ENCODE results near the gene RP2. TPM values are rescaled to one million over a fixed set of nuclear protein-coding genes. Genes with fewer than 3 reads are reported as not detected.

RP2 gene
- total RNA-seq, 4 donors from 2014 or later, result 8.9 to 14.9 (median 10.5) TPM

DNA sequence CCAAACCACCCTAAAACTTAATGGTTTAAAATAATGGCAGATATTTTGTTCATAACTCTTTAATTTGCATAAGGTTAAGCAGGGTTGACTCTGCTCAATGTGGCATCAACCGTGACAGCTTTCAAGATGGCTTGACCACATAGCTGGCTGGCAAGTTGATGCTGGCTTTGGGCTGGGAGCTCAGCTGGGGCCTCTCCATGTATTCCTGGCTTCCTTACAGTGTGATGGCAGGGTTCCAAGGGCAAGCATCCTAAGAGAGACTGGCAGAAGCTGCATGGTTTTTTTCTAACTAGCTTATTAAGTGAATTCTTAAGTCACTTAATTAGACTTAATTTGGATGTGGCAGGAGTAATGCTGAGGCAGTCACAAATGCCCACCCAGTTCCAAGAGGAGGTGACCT lies 4.5 kb downstream of the RP2 start:
- Histone ChIP-seq H3K9me3 (no peaks in the 10 kb centered on the region), H3K36me3 (no peaks in the 10 kb centered on the region), H3K4me1 (peaks cover 0 to 39% (median 0%) of the 10 kb centered on the region in 3 donors), H3K27me3 (no peaks in the 10 kb centered on the region), H3K4me3 (no peak overlapping the region), H3K27ac (no peak overlapping the region)
- no peak for ATAC-seq
- TF ChIP-seq, protein P1, sequence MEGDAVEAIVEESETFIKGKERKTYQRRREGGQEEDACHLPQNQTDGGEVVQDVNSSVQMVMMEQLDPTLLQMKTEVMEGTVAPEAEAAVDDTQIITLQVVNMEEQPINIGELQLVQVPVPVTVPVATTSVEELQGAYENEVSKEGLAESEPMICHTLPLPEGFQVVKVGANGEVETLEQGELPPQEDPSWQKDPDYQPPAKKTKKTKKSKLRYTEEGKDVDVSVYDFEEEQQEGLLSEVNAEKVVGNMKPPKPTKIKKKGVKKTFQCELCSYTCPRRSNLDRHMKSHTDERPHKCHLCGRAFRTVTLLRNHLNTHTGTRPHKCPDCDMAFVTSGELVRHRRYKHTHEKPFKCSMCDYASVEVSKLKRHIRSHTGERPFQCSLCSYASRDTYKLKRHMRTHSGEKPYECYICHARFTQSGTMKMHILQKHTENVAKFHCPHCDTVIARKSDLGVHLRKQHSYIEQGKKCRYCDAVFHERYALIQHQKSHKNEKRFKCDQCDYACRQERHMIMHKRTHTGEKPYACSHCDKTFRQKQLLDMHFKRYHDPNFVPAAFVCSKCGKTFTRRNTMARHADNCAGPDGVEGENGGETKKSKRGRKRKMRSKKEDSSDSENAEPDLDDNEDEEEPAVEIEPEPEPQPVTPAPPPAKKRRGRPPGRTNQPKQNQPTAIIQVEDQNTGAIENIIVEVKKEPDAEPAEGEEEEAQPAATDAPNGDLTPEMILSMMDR (IDR thresholded peaks at IDR 0.05), result no peak
- TF ChIP-seq EP300 (IDR thresholded peaks at IDR 0.05), result no peak
- TF ChIP-seq POLR2AphosphoS5 (IDR thresholded peaks at IDR 0.05), result no peak
- no peak for TF ChIP-seq POLR2A (IDR thresholded peaks at IDR 0.05)
- WGBS, 2 donors (ENCODE audit: low coverage in 1 of 2), result 63% methylated on average over 1 of the region's 1 CpG; no CpG with 5 or more reads in 1 of the 2 donors

DNA sequence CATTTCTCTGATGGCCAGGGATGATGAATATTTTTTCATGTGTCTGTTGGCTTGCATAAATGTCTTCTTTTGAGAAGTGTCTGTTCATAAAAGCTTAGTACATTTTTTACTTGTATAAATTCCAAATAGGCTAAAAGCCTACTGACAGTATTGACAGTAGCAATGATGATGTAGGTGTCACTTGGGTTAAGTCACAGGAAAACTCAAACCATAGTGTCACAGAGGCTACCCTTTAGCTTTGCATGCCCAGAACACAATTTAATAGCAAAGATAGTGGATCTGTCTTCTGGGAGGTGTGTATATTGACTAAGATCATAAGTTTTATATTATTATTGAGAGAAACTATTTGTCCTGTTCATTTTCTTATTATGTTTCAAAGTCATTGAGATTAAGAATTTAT lies 8.1 kb downstream of the RP2 start:
- no peaks in the 10 kb centered on the region for H3K27me3 ChIP-seq
- no peak for TF ChIP-seq POLR2A (IDR thresholded peaks at IDR 0.05)
- TF ChIP-seq POLR2AphosphoS5 (IDR thresholded peaks at IDR 0.05), result no peak
- TF ChIP-seq EP300 (IDR thresholded peaks at IDR 0.05), result no peak
- TF ChIP-seq, protein P1 (IDR thresholded peaks at IDR 0.05), result no peak
- no peaks in the 10 kb centered on the region for H3K36me3 ChIP-seq
- no peaks in the 10 kb centered on the region for H3K9me3 ChIP-seq
- H3K4me1 ChIP-seq, result peaks cover 0 to 18% (median 0%) of the 10 kb centered on the region in 3 donors
- no peak for ATAC-seq
- no peak overlapping the region for H3K4me3 ChIP-seq
- H3K27ac ChIP-seq, result no peak overlapping the region

DNA sequence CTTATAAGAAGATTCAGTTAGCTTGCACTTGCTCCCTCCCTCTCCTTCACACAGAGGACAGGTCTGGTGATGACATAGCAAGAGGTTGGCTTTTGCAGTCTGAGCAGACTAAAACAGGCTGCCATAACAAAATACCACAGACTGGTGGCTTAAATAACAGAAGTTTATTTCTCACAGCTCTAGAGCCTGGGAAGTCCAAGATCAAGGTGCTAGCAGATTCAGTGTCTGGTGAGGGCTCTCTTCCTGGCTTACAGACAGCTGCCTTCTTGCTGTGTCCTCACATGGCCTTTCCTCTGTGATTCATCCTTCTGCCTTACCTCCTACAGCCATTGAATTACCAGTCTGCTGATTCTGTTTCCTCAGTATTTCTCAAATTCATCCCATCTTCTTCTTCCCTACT lies 13.1 kb downstream of the RP2 start:
- H3K4me1 ChIP-seq, result no peaks in the 10 kb centered on the region
- H3K9me3 ChIP-seq, result no peaks in the 10 kb centered on the region
- TF ChIP-seq EP300 (IDR thresholded peaks at IDR 0.05) (no peak), POLR2A (IDR thresholded peaks at IDR 0.05) (no peak)
- H3K27me3 ChIP-seq, result no peaks in the 10 kb centered on the region
- no peak for ATAC-seq
- no peak overlapping the region for H3K4me3 ChIP-seq
- no peak overlapping the region for H3K27ac ChIP-seq
- H3K36me3 ChIP-seq, result peaks cover 0 to 11% of the 10 kb centered on the region in 2 donors

DNA sequence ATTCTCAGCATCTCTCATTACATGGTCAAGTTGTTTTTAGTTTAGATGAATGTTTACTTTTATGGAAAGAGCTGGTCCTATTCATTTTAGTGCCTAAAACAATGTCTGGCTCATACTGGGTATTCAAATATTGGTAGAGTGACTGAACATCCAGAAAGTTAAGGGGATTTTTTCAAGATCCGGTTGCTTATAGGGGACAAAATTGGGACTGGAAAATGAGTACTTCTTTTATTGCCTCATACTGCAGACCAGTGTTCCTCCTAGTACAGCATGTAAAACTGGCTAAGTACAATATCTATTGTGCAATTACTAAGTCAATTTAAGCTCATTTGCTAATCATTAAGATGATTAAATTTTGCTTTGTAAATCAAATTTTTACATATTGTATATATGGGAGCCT lies 13.9 kb downstream of the RP2 start:
- H3K27me3 ChIP-seq, result no peaks in the 10 kb centered on the region
- no peaks in the 10 kb centered on the region for H3K4me1 ChIP-seq
- H3K4me3 ChIP-seq, result no peak overlapping the region
- H3K27ac ChIP-seq, result no peak overlapping the region
- TF ChIP-seq, protein P1 (IDR thresholded peaks at IDR 0.05), result no peak
- TF ChIP-seq POLR2AphosphoS5 (IDR thresholded peaks at IDR 0.05), result no peak
- TF ChIP-seq POLR2A (IDR thresholded peaks at IDR 0.05), result no peak
- no peak for TF ChIP-seq EP300 (IDR thresholded peaks at IDR 0.05)
- H3K9me3 ChIP-seq, result no peaks in the 10 kb centered on the region
- H3K36me3 ChIP-seq, result peaks cover 0 to 11% of the 10 kb centered on the region in 2 donors
- 91 to 100% methylated on average over 1 of the region's 1 CpG for WGBS, 2 donors (ENCODE audit: low coverage in 1 of 2)
- ATAC-seq, result no peak

DNA sequence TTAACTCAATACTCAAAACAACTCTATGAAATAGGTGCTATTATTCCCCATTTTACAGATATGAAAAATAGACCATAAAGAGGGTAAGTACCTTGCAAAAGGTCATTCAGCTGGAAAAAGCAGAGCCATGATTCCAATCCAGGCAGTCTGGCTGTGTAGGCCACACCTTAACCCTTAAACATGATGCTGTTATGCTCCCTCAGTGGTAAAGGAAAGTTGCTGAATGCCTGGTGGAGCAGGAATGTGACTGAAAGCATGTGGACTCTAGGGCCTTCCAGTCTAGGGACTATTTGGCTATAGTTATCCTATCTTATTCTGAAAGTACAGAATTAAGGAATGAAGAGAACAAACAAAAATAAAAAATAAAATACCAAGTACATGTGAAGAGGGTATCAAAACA lies 19.6 kb downstream of the RP2 start:
- ATAC-seq, result no peak
- Histone ChIP-seq H3K27me3 (no peaks in the 10 kb centered on the region), H3K4me3 (no peak overlapping the region), H3K9me3 (no peaks in the 10 kb centered on the region), H3K36me3 (peaks cover 0 to 11% of the 10 kb centered on the region in 2 donors), H3K4me1 (no peaks in the 10 kb centered on the region), H3K27ac (no peak overlapping the region)
- no peak for TF ChIP-seq POLR2AphosphoS5 (IDR thresholded peaks at IDR 0.05)
- no peak for TF ChIP-seq POLR2A (IDR thresholded peaks at IDR 0.05)
- TF ChIP-seq, protein P1 (IDR thresholded peaks at IDR 0.05), result no peak
- no peak for TF ChIP-seq EP300 (IDR thresholded peaks at IDR 0.05)

DNA sequence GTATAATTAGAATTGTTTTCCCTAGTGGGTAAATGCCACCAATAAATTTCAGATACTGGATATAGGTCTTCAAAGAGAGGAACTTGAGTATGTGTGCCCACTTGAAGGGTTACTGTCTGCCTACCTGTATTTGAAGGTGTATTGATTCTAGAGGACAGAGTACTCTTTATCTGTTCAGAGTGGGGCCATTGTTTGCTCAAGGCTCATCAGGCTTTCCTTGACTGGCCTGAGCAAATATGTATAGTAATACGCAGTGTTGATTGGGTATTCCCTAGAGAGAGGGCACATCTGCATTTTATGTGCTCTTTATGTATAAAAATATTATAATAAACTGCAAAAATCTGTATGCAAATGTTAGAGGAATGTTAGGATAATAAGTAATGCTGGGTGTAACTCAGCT lies 23.7 kb downstream of the RP2 start:
- Histone ChIP-seq H3K27me3 (no peaks in the 10 kb centered on the region), H3K9me3 (no peaks in the 10 kb centered on the region), H3K27ac (no peak overlapping the region), H3K4me1 (no peaks in the 10 kb centered on the region), H3K36me3 (peaks cover 0 to 3% of the 10 kb centered on the region in 2 donors), H3K4me3 (no peak overlapping the region)
- WGBS, 2 donors (ENCODE audit: low coverage in 1 of 2), result 67 to 86% methylated on average over 1 of the region's 1 CpG
- ATAC-seq, result no peak
- TF ChIP-seq POLR2A (IDR thresholded peaks at IDR 0.05) (no peak), POLR2AphosphoS5 (IDR thresholded peaks at IDR 0.05) (no peak), EP300 (IDR thresholded peaks at IDR 0.05) (no peak)
- TF ChIP-seq, protein P1 (IDR thresholded peaks at IDR 0.05), result no peak

All from gastroesophageal sphincter (tissue), 4 donors.